ENCODE measurements around the gene POGLUT2.
"Not testable (repeated sequence)": the region's sequence is repeated elsewhere in the genome, so short reads cannot be mapped to it uniquely, and the experiment has no call there.

POGLUT2 gene

GRCh38 chr13:102800145-102801041, 1.6 kb upstream of the POGLUT2 start:
- peak; percentile 83 for DNase-seq

DNA sequence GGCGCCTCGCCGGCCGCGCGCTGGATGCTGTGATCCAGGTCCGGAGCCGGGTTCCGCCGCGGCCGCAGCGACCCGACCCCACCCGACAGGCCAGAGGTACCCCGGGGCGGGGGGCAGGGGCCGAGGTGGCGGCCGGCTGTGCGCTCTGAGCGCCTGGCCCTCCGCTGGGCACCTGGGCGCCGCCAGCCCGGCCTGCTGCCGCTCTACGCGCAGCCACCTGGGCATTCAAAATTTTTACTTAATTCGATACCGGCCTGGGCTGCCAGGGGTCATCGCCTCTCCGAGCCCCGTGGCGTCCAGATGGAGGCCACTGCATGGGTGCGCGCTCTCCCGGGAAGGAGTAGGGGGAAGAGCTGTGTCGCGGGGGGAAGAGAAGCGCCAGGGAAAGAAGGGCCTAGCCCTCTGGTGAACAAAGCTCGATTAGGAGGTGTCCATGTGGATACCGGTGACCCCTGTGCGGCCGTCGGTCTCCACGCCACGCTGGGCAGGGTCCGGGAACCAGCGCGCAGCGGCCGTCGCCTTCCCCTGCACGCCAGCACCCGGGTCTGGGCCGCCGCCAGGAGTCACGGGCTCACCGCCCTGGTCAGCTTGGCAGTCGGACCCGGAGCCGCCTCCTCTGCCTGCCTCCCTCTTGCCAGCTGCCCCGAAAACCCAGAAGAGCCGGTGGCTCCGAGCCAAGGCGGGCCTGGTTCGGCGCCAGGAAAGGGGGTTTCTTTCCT, 809 bp upstream of the POGLUT2 start:
- DNase-seq = peak; percentile 44

DNA sequence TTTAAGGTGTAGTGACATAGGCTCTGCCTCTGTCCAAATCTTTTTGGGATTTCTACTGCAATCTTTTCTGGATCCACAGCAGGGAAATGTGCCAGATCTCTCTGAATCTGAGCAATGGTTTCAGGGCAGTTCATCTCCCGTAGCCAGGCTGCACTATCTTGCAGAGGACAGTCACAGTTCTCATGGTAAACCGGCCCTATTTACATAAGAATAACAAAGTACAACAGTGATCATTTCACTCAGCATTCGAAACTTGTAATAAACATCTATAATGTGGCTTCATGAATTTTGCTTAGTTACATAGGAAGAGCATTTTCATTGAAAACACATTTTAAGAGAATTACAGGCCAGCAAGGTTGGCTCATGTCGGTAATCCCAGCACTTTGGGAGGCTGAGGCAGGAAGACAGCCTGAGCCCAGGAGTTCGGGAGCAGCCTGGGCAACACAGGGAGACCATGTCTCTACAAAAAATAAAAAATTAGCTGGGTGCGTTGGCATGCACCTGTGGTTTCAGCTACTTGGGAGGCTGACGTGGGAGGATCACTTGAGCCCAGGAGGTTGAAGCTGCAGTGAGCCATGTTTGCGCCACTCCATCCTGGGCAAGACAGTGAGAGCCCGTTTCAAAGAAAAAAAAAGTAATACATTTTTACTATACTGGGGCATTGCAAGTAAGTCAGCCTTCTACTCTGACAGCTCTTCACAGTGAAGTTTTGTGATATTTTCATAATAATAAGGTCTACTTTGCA, 5.0 kb downstream of the POGLUT2 start:
- no peak for DNase-seq

DNA sequence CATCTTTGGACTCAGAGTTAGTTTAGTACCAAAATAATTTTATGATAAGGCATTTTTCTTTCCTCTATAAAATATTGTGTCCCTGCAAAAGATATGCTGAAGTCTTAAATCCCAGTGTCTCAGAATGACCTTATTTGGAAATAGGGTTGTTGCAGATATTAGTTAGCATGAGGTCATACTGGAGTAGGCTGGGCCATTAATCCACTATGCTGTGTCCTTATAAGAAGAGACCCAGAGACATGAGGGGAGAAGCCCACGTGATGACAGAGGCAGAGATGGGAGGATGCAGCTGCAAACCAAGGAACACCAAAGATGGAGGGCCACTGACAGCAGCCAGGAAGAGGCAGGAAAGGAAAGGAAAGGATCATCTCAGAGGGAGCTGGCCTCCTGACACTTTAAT, 6.4 kb downstream of the POGLUT2 start:
- DNase-seq = no peak

DNA sequence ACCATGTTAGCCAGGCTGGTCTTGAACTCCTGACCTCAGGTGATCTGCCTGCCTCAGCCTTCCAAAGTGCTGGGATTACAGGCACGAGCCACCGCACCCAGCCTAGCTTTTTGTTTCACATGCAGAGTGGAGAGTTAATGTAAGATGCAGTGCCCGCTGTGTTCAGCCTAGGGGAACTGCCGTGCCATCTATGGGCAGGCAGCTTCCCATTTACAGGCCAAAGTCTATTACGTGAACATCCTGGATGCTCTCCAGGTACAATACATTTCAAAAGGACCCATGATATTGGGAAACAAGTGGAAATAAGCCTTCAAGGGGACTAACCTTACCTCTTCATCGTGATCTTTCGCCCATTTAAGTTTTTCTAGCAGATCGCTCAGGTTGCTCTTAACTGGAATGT, 10.1 kb downstream of the POGLUT2 start:
- DNase-seq = no peak

DNA sequence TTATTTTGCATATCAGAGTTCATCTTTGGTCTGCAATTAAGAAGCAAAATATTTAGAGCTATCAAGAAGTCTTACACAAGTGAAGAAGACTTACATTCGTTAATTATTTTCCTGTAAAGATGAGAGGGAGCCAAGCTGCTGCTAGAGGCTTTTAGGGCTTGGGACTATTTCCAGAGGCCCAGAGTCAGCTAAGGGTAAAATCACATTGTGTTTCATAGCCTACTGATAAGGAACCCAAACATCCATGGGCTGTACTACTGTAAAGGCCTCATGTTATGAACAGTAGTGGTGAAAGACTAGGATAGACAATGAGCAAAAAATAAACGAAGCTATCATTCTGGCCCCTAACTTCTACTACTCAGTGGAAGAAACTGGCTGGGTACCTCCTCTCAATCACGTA, 14.3 kb downstream of the POGLUT2 start:
- no peak for DNase-seq

DNA sequence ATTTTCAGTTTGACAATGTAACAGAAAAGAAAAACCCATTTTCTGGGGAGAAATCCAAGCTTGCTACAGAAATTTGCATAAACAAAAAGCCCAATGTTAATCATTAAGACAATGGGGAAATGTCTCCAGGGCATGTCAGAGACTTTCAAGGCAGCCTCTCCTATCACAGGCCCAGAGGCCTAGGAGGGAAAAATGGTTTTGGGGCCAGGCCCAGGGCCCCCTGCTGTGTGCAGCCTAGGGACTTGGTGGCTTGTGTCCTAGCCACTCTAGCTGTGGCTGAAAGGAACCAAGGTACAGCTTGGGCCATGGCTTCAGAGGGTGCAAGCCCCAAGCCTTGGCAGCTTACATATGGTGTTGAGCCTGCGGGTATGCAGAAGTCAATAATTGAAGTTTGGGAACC, 17.2 kb downstream of the POGLUT2 start:
- no peak for DNase-seq

GRCh38 chr13:102780656-102781055, 18.1 kb downstream of the POGLUT2 start:
- not testable (repeated sequence) for DNase-seq

DNA sequence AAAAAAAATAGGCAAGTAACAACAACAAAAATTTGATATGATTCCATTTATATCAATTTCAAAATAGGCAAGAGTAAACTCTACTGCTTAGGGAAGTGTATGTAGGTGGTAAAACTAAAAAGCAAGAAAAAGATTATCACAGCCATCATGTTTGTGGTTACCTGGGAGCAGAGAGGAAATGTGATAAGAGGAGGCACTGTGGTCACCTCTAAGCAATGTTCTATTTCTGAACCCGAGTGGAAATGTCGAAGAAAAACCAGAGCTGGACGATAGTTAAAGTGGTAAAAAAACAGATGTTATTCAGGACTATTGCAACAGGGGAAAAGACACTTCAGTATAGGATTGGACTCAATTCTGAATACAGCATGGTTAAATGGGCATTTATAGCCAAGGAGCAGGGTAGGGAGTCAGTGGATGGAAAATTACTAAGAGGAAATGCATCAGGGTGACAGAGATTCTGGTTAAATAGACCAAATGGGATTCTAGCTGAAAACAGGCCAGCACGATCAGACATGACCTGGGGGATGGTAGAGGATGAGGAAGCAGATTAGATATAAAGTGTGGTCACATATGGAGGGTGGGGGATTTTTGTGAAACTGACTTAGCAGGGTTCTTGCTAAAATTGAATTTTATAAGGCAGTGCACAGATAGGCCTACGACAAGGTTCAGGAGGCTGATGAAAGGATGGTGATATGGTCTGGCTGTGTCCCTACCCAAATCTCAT, 19.2 kb downstream of the POGLUT2 start:
- no peak for DNase-seq

DNA sequence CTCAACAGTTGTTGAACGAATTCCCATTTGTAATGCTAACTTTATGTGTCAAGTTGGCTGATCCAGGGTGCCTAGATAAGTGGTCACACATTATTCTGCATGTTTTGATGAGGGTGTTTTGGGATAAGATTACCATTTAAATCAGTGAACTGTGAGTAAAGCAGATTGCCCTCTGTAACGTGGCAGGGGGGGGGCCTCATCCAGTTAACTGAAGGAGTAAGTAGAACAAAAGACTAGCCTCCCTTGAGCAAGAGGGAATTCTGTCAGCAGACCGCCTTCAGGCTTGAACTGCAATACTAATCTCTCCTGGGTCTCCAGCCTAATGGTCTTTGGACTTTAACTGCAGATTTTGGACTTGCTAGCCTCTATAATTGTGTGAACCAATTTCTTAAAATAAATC, 21.0 kb downstream of the POGLUT2 start:
- DNase-seq = no peak

DNA sequence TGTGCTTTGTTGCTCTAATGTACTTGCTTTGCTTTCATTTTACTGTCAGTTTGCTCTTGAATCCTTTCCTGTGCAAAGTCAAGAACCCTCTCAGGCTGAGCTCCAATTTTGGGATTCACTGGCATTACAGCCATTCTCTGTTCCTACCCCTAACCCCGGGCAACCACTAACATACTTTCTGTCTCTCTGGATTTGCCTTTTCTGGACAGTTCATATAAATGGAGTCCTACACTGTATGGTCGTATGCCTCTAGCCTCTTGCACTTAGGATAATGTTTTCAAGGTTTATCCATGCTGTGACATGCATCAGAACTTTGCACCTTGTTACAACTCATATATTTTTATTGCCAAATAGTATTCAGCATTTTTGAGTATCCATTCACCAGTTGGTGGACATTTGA, 22.5 kb downstream of the POGLUT2 start:
- DNase-seq = no peak

GRCh38 chr13:102774591-102775520, 23.9 kb downstream of the POGLUT2 start:
- no peak for DNase-seq

- DNase-seq = no peak
Observed at GRCh38 chr13:102774214-102774568, 24.6 kb downstream of the POGLUT2 start.

DNA sequence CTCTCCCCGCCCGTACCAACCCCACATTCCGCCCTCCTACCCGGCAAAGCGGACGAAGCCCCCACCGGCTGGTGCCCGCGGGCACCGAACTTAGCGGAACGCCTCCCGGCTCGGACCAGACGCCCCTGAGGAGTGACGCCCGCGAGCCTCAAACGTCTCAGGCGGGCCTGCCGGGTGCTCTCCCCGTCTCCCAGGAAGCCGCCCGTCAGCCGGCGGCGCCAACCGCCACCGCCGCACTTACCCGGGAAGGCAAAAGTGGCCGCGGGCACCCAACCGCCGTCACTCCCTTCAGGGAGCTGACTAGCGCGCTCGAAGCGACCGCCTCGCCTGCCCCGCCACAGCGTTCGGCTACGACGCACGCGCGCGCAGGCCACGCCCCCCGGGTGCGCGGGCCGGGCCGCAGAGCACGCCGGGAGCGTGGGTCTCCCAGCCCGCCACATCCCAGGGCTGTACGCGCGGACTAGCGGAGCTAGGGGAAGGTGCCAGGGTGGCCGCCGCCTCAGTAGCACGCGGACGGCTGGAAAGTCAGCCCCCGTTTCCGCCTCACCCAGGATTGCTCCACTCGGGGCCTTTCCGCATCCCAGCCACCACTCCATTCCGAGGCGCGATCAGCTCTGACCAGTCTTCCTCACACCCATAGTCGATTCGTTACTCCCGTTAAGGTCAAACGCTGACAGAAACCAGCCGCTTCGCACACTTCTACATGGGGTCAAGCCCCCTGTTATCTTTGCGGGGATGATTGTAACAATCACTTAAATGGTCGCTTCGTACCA, 25.1 kb downstream of the POGLUT2 start, which contains the start of gene TEX30:
Gene TEX30 (minus strand): TSS at position 346 of the 773 bp plus-strand sequence. CDS start 3,760 bp downstream, outside the sequence.
- peak; percentile 92 for DNase-seq

GRCh38 chr13:102772042-102772425, 26.7 kb downstream of the POGLUT2 start:
- no peak for DNase-seq

DNA sequence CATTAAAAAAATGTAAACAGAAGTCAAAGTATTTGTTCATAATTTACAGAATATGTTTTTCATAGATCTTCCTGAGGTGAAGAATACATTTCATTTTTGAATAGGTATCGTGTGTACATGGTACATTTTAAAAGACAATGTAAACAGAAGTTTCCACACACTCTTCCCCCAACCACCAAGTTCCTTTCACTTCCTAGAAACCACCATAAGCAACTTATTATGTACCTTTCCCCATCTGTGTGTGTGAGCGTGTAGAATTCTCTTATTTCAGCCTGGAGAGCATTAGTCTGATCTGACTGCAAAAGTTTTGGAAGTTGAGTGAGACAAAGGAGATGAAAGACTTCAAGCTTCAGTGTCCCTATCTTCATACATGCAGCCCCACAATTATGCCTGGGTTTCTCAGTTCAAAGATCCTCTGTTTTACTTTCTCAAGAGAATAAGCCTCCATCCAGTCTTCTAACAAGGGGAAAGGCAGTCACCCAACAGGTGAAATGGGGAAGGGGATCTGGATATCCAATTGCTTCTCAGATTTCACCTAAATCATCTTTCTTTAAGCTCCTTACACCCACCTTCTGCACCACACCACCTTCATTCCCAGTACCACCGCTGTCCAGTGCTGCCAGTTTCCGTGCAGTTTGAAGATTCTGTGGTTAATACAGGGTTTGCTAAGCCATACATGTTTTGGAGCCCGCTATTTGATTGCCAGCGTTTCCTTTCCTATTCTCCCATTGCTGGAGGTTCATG, 27.3 kb downstream of the POGLUT2 start:
- no peak for DNase-seq

DNA sequence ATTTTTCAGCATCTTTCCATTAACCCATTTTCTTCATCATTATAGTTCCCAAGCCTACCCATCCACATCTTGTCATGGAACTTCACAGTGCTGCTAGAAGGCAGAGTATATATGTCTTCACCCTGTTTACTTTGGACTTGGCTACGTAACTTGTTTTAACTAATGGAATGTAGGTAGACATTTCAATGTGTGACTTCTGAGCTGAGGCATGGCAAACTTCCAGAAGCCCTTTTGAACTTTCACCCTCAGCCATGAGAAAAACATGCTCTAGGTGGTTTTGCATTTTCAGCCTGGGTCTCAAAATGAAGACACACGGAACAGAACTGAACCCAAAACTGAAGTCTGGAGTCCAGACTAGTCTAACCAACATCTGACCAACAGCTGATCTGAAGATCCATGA, 28.3 kb downstream of the POGLUT2 start:
- DNase-seq = no peak

GRCh38 chr13:102769679-102770078, 29.1 kb downstream of the POGLUT2 start:
- no peak for DNase-seq

DNA sequence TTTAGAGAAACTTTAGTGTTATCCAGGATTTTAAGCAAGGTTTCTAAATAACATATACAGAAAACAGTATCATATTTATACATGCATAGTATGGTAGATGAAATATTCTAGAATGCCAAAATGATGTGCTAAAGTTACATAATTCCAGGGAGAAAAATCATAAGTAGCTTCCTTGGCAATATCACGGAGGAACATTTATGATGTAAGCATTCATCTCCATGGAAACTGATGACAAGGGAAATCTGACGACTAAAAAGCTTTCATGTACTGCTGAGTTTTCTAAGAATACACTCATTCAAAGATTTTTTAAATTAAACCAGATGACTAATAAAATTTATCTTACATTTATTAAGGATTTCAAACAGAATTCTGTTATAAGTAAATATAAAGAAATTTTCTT, 29.9 kb downstream of the POGLUT2 start:
- no peak for DNase-seq

- no peak for DNase-seq
Observed at GRCh38 chr13:102763741-102764140, 35.0 kb downstream of the POGLUT2 start.

Data from activated CD4-positive, CD25-positive, alpha-beta regulatory T cell treated with anti-CD3 and anti-CD28 coated beads, Interleukin-2, amount 50 U/mL, for 72 hours (primary cell).